BE2C (cell line): Measurements from ENCODE around the gene NBAS.

Experiments used
- DNase-seq: peaks from one replicate; pipeline ENCODE4 v3.0.0-alpha.2; 2020
- H3K27me3 ChIP-seq: fragments of 250-450 bp; sonication (Bioruptor Pico); 2 replicates; pipeline ENCODE4 v1.5.1; 2020; ENCODE audit warnings: mild to moderate bottlenecking
- H3K36me3 ChIP-seq: fragments of 250-450 bp; sonication (Bioruptor Pico); 2 replicates; pipeline ENCODE4 v1.5.1; 2020; ENCODE audit warnings: mild to moderate bottlenecking
- H3K4me1 ChIP-seq: fragments of 250-450 bp; sonication (Bioruptor Pico); 2 replicates; pipeline ENCODE4 v1.5.1; 2020
- H3K4me3 ChIP-seq: 2 replicates; pipeline ENCODE4 v1.5.1; 2011; ENCODE audit warnings: low read depth, low read length
- H3K9me3 ChIP-seq: fragments of 250-450 bp; sonication (Bioruptor Pico); 2 replicates; pipeline ENCODE4 v1.5.1; 2020
- TF ChIP-seq, protein P1 (sequence below): IDR thresholded peaks from 2 replicates; pipeline ENCODE4 v1.5.1; 2012; ENCODE audit warnings: mild to moderate bottlenecking, low read depth, low read length

Gene NBAS

DNA sequence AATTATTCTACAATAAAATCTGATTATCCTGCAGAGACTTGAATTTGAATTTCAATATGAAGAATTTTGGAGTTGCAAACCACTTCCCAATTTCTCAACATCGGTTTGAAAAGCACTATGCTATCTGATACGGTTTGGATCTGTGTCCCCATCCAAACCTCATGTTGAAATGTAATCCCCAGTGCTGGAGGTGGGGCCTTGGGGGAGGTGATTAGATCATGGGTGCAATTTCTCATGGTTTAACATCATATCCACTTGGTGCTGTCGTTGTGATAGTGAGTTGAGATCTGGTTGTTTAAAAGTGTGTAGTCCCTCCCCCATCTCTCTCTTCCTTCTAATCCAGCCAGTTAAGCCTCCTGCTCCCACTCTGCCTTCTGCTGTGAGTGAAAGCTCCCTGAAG is 205.7 kb downstream of the NBAS start:
- TF ChIP-seq, protein P1, sequence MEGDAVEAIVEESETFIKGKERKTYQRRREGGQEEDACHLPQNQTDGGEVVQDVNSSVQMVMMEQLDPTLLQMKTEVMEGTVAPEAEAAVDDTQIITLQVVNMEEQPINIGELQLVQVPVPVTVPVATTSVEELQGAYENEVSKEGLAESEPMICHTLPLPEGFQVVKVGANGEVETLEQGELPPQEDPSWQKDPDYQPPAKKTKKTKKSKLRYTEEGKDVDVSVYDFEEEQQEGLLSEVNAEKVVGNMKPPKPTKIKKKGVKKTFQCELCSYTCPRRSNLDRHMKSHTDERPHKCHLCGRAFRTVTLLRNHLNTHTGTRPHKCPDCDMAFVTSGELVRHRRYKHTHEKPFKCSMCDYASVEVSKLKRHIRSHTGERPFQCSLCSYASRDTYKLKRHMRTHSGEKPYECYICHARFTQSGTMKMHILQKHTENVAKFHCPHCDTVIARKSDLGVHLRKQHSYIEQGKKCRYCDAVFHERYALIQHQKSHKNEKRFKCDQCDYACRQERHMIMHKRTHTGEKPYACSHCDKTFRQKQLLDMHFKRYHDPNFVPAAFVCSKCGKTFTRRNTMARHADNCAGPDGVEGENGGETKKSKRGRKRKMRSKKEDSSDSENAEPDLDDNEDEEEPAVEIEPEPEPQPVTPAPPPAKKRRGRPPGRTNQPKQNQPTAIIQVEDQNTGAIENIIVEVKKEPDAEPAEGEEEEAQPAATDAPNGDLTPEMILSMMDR: no peak
- Histone ChIP-seq H3K27me3 (no peaks in the 10 kb centered on the region), H3K4me3 (no peak overlapping the region), H3K36me3 (peaks cover 15% of the 10 kb centered on the region), H3K9me3 (no peaks in the 10 kb centered on the region), H3K4me1 (peaks cover 3% of the 10 kb centered on the region; the same call in 1 of the 2 replicates)
- no peak for DNase-seq

DNA sequence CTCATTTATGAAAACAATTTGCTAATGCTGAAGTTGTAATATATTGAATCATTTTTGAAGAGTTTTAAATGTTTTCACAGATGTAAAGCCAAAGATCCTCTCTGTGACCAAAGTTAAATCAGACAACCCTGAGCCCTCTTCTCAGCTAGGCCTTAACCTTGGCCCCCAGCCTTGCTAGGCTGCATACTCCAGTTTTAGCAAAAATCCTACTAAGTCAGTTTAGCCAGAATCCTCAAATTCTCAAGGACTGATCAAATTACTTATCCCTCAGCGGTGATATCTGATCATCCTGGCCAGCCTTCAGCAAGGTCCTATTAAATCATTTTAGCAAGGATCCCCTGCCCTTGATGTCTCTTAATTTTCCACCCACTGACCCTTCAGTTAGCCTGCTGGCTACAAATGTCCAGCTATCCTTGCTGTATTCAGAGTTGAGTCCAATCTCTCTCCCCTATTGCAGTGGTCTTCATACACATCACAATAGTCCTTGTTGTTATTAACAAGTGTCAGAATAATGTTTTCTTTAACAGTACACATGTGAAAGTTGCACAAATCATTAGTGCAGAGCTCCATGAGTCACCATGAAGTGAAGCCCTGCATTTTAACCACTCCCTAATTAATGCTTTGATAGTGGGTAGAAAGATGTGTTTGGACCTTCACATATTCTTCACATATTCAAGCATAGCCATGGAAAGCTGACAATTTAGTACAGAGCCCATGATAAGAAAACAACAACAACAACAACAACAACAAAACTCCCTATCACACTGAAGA is 206.4 kb downstream of the NBAS start:
- H3K4me3 ChIP-seq: no peak overlapping the region
- H3K27me3 ChIP-seq: no peaks in the 10 kb centered on the region
- peaks cover 15% of the 10 kb centered on the region for H3K36me3 ChIP-seq
- H3K9me3 ChIP-seq: no peaks in the 10 kb centered on the region
- no peak for DNase-seq
- TF ChIP-seq, protein P1: no peak
- peaks cover 3% of the 10 kb centered on the region; the same call in 1 of the 2 replicates for H3K4me1 ChIP-seq

DNA sequence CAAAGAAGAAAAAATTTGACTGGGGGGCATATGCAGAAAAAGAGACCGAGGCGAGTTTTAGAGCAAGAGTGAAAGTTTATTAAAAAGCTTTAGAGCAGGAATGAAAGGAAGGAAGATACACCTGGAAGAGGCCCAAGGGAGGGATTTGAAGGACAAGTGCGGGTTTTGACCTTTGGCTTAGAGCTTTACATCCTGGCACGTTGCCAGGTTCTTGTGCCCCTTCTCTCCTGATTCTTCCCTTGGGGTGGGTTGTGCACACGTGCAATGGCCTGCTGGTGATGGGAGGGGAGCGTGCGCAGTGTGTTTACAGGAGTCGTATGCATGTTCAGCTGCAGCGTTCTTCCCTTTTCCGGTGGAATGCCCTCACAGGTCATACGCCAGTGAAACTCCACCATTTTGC is 208.8 kb downstream of the NBAS start:
- Histone ChIP-seq H3K9me3 (no peaks in the 10 kb centered on the region), H3K4me1 (peaks cover 3% of the 10 kb centered on the region; the same call in 1 of the 2 replicates), H3K36me3 (peaks cover 15% of the 10 kb centered on the region), H3K4me3 (no peak overlapping the region), H3K27me3 (no peaks in the 10 kb centered on the region)
- DNase-seq: no peak
- TF ChIP-seq, protein P1: no peak

DNA sequence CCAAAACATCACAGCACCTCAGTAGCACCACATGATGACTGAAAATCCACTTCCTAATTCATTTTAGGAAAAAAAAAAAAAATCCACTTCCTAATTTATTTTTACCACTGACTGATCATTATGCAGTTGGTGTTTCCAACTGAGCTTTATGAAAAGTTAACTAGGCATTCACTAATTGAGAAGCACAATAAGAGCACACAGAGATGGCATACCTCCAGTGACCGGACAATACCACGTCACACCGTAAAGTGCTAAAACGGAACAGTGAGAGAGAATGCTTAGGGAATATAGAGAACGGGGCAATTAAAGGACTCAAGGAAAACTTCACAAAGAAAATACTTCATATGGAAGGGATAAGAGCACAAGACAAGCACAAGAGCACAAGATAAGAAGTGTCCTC is 212.5 kb downstream of the NBAS start:
- Histone ChIP-seq H3K4me3 (no peak overlapping the region), H3K27me3 (no peaks in the 10 kb centered on the region), H3K36me3 (peaks cover 11% of the 10 kb centered on the region; the same call in 1 of the 2 replicates), H3K9me3 (no peaks in the 10 kb centered on the region), H3K4me1 (peaks cover 2% of the 10 kb centered on the region; the same call in 1 of the 2 replicates)
- no peak for DNase-seq
- TF ChIP-seq, protein P1: no peak

DNA sequence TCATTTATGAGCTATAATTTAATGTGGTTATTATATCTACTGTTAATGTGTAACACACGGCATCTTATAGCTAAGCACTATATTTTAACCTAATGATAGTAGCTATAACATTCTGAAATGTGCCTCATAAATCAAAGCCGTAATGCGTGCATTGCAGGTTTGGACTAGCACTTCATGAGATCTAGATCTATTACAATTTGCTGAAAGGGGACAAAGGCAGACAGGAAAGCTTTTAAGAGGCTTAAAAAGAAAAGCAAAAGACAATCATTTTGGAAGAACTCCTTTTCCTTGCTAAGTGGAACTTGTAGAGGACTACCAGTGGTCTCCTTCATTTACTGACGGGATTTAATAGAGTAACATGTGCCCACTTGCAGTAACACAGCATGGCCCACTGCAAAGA is 213.1 kb downstream of the NBAS start:
- H3K4me1 ChIP-seq: no peaks in the 10 kb centered on the region; the same call in 1 of the 2 replicates
- H3K9me3 ChIP-seq: no peaks in the 10 kb centered on the region
- no peak overlapping the region for H3K4me3 ChIP-seq
- TF ChIP-seq, protein P1: no peak
- H3K27me3 ChIP-seq: no peaks in the 10 kb centered on the region
- H3K36me3 ChIP-seq: peaks cover 11% of the 10 kb centered on the region; the same call in 1 of the 2 replicates
- no peak for DNase-seq

DNA sequence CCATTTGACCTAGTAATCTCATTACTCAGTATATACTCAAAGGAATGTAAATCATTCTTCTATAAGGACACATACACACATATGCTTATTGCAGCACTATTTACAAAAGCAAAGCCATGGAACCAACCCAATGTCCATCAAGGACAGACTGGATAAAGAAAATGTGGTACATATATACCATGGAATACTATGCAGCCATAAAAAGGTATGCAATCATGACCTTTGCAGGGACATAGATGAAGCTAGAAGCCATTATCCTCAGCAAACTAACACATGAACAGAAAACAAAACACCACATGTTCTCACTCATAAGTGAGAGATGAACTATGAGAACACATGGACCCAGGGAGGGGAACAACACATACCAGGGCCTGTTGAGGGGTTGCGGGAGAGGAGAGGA is 214.5 kb downstream of the NBAS start:
- TF ChIP-seq, protein P1: no peak
- no peak for DNase-seq
- no peaks in the 10 kb centered on the region for H3K27me3 ChIP-seq
- H3K36me3 ChIP-seq: 0 out of 2 replicates have a peak, but pooled peaks cover 5% of the 10 kb centered on the region
- no peaks in the 10 kb centered on the region; the same call in 1 of the 2 replicates for H3K4me1 ChIP-seq
- H3K4me3 ChIP-seq: no peak overlapping the region
- no peaks in the 10 kb centered on the region for H3K9me3 ChIP-seq
